Measurements from ENCODE around the gene SCLY.

SCLY gene

DNA sequence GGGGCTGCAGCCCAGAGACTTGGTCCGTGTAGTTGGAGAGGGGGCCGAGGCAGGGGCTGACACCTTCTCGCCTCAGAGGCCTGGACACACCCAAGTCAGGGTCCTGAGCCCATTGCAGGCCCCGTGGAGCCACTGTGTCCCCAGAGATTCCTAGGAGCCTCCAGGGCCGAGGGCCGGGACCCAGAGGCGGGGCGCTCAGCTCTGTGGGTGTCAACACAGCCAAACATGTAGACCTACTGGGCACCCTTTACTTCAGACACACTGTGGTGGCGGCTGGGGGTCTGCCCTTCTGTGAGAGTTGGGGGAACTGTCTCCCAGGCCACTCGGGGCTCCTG, 38.9 kb downstream of the SCLY start:
- WGBS, result 92% methylated on average over 10 of the region's 10 CpGs
- H3K9ac ChIP-seq (ENCODE audit: low read depth, low read length), result no peak overlapping the region
- H3K27ac ChIP-seq (ENCODE audit: low read depth, low read length), result no peak overlapping the region
- no peaks in the 10 kb centered on the region for H3K9me3 ChIP-seq (ENCODE audit: insufficient read depth, low read depth, low read length)
- peaks cover 12% of the 10 kb centered on the region for H3K4me1 ChIP-seq (ENCODE audit: insufficient read depth, low read length)
- H3K4me3 ChIP-seq (ENCODE audit: low read length), result no peak overlapping the region
- 0 out of 2 replicates have a peak, but pooled peaks cover 5% of the 10 kb centered on the region for H3K36me3 ChIP-seq (ENCODE audit: insufficient read depth, low read length)
- H3K27me3 ChIP-seq (ENCODE audit: insufficient read depth, low read length), result no peaks in the 10 kb centered on the region

DNA sequence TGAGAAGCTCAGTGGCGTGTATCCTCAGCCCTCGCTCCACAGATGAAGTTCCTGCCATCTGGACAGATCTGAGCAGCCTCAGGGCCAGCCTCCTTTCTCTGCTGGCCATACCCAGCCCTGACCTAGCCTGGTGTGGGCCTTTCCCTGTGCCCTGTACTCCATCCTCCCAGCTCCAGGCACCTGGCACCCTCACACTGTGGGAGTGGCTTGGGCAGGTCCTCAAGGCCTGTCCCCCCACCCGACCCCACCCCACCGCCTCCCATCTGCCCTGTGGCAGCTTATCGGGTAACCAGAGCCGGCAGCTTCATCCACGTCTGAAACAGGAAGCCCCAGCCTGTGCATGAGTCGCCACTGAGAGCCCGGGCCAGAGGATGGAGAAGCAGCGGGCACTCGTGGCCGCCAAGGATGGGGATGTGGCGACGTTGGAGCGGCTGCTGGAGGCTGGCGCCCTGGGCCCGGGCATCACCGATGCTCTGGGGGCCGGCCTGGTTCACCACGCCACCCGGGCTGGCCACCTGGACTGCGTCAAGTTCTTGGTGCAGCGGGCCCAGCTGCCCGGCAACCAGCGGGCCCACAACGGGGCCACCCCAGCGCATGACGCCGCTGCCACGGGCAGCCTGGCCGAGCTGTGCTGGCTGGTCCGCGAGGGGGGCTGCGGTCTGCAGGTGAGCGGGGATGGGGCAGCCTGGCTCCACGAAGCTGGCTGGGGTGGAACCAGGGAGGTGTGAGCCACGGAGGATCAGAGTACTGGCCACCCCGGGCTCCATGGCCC, 39.4 kb downstream of the SCLY start, which contains the start of gene ESPNL:
Gene ESPNL (plus strand): TSS at position 292 of the 772 bp plus-strand sequence. CDS start 80 bp downstream, at position 372.
- peaks cover 12% of the 10 kb centered on the region for H3K4me1 ChIP-seq (ENCODE audit: insufficient read depth, low read length)
- H3K4me3 ChIP-seq (ENCODE audit: low read length), result no peak within 1 kb of the TSS
- H3K27me3 ChIP-seq (ENCODE audit: insufficient read depth, low read length), result no peaks in the 10 kb centered on the region
- WGBS, result 93% methylated on average over 37 of the region's 38 CpGs
- no peaks in the 10 kb centered on the region for H3K9me3 ChIP-seq (ENCODE audit: insufficient read depth, low read depth, low read length)
- H3K27ac ChIP-seq (ENCODE audit: low read depth, low read length), result no peak within 1 kb of the TSS
- 0 out of 2 replicates have a peak, but pooled peaks cover 3% of the 10 kb centered on the region for H3K36me3 ChIP-seq (ENCODE audit: insufficient read depth, low read length)
- no peak within 1 kb of the TSS for H3K9ac ChIP-seq (ENCODE audit: low read depth, low read length)

DNA sequence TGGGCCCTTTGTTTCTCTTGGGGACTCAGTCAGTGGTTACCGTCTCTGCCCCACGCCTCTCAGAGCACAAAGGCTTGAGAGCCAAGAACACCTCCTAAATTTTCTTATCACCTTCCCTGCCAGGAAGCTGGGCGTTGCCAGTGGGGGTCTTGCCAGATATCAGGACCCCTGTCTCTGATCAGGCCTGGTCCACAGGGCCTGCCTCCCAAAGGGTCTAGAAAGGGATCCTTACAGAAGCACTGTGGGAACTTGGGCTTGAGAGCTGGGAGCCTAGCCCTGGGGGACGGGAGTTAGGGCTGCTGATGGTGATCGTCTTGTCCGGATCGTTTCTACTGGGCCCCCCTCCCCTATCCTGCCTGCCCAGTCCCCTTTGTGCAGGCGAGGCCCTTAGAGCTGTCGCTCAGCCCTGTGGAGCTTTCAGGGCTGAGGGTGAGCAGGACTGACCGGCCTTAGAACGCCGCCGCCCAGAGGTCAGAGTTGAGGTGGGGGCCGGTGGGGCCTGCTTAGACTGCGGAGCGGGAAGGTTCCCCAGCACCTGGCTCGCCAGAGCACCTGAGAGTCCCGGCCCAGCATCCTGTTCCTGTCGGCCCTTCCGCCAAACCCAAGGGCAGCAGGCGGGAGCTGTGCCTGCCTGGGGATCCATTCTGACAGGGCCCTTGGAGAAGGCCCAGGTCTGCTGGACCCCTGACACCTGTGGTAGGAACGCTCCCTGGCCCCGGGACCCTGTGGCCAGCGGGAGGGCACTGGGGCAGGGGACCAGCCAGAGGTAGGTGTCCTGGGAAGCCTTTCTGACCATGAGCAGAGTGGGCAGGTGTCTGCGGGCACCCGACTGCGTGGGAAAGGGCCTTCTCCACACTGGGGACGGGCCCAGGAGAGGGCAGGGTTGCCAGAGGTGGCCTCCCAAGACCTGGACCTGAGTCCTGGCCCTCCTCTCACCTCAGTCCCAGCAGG, 40.3 kb downstream of the SCLY start:
- no peaks in the 10 kb centered on the region for H3K27me3 ChIP-seq (ENCODE audit: insufficient read depth, low read length)
- no peak overlapping the region for H3K27ac ChIP-seq (ENCODE audit: low read depth, low read length)
- no peaks in the 10 kb centered on the region for H3K36me3 ChIP-seq (ENCODE audit: insufficient read depth, low read length)
- H3K9ac ChIP-seq (ENCODE audit: low read depth, low read length), result no peak overlapping the region
- no peaks in the 10 kb centered on the region for H3K9me3 ChIP-seq (ENCODE audit: insufficient read depth, low read depth, low read length)
- 92% methylated on average over 28 of the region's 28 CpGs for WGBS
- H3K4me3 ChIP-seq (ENCODE audit: low read length), result no peak overlapping the region
- H3K4me1 ChIP-seq (ENCODE audit: insufficient read depth, low read length), result peaks cover 12% of the 10 kb centered on the region

DNA sequence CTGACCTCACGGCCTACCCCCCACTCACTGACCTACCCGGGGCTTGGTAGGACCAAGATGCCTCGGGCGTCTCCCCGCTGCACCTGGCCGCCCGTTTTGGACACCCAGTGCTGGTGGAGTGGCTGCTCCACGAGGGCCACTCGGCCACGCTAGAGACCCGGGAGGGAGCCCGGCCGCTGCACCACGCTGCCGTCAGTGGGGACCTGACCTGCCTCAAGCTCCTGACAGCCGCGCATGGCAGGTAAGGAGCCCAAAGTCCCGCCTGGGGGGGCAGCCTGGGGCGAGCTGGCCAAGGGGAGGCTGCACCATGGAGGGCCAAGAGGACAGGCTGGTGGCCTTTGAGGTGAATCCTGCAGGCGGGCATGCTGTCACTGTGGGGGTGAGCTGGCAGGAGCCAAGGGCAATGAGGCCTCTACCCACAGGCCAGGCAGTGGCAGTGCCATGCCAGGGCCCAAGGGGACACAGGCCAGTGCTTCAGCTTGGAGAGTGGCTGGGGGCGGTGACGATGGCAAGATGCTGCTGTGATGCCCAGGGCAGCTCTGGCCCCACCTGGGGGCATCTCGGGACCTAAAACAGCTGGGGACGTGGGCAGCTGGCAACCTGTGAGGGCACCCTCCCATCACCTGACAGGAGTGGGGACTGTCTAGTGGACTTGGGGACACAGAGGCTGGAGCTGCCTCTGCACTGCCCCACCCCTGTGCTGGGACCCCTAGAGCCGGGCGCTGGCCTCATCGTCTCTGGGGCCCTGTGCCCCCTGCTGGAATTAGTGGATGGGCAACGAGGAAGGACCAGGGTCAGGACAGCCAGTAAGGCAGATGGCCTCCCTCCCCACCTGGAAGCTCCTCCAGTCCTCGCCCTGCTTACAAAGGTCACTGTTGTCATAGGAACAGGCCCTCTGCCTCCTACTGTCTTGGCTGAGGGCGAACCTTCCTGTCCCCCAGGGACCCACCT, 41.4 kb downstream of the SCLY start:
- Histone ChIP-seq H3K36me3 (ENCODE audit: insufficient read depth, low read length) (no peaks in the 10 kb centered on the region), H3K4me3 (ENCODE audit: low read length) (no peak overlapping the region), H3K27ac (ENCODE audit: low read depth, low read length) (no peak overlapping the region), H3K27me3 (ENCODE audit: insufficient read depth, low read length) (no peaks in the 10 kb centered on the region), H3K4me1 (ENCODE audit: insufficient read depth, low read length) (peaks cover 5% of the 10 kb centered on the region; the same call in 1 of the 2 replicates), H3K9me3 (ENCODE audit: insufficient read depth, low read depth, low read length) (no peaks in the 10 kb centered on the region), H3K9ac (ENCODE audit: low read depth, low read length) (no peak overlapping the region)
- WGBS, result 92% methylated on average over 30 of the region's 30 CpGs

DNA sequence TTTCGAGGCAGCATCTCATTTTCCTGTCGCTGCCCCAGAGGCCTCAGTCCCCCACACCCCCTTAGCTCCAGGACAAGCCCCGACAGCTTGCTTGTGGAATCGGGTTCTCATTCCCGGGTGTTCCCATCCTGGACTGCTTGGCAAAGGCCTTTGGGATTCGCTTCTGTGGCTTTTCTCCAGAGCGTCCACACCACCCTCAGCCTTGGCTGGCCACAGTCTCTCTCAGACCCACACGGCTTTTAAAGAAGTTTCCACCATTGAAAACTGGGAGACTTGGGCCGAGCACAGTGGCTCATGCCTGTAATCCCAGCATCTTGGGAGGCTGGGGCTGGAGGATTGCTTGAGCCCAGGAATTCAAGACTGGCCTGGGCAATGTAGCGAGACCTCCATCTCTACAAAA, 42.1 kb downstream of the SCLY start:
- H3K36me3 ChIP-seq (ENCODE audit: insufficient read depth, low read length), result no peaks in the 10 kb centered on the region
- H3K27me3 ChIP-seq (ENCODE audit: insufficient read depth, low read length), result no peaks in the 10 kb centered on the region
- no peaks in the 10 kb centered on the region for H3K9me3 ChIP-seq (ENCODE audit: insufficient read depth, low read depth, low read length)
- H3K4me1 ChIP-seq (ENCODE audit: insufficient read depth, low read length), result peaks cover 5% of the 10 kb centered on the region; the same call in 1 of the 2 replicates
- H3K9ac ChIP-seq (ENCODE audit: low read depth, low read length), result no peak overlapping the region
- H3K27ac ChIP-seq (ENCODE audit: low read depth, low read length), result no peak overlapping the region
- no peak overlapping the region for H3K4me3 ChIP-seq (ENCODE audit: low read length)
- 93% methylated on average over 10 of the region's 10 CpGs for WGBS

DNA sequence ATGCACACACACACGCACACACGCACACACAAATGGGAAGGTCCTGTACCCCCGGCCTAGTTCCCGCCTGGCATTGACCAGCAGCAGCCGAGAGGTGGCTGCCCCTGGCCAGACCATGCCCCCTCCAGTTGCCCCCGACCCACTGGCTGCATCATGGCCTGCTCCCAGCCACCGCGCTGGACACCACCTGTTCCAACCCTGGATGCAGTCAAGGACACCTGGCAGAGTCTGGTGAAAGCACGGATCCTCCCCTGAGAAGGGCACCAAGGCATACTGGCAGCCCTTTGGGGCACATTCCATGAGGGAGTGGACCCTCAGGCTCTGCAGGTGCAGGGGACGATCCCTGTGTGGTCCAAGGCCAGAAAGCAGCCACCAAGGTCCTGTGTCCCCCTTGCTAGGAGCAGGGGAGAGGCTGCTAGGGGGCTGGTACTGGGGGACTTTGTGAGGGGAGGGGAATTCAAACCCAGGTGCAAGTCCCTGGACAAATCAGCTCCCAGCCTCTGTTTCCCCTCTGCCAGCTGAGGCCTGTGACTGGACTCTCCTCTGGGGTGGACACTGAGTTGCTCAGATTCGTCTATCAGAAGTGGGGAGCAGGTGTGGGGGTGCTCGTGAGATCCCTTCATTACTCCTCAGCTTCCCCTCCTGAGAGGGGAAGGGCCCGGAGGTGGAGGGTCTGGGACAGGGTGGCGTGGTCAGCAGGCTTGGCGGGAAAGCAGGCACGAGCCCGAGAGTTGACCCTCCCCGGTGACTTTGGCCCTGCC, 42.8 kb downstream of the SCLY start:
- H3K36me3 ChIP-seq (ENCODE audit: insufficient read depth, low read length), result no peaks in the 10 kb centered on the region
- WGBS, result 92% methylated on average over 17 of the region's 18 CpGs

DNA sequence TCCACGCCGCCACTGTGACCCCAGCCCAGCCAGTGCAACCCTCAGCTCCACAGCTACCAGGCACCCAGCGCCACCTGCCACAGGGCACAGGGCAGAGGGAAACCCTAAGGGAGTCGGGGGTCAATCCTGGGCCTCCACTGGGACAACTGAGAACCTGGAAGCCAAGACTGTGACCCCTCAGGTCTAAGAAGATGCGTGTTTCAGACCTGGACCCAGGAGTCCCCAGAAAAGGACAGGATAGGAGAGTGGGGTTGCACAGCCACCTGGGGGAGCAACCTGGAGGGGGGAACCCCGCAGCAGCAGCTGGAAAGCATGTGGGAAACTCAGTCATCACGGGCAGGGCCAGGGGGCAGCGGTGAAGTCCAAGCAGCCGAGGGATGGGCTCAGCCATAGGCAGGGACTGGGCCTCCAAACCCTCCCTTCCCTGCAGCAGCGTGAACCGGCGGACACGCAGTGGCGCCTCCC, 43.5 kb downstream of the SCLY start:
- WGBS, result 89% methylated on average over 14 of the region's 14 CpGs

More for the DNA sequence above, 42.8 kb downstream of the SCLY start:
- Histone ChIP-seq H3K4me3 (ENCODE audit: low read length) (no peak overlapping the region), H3K27ac (ENCODE audit: low read depth, low read length) (no peak overlapping the region), H3K9me3 (ENCODE audit: insufficient read depth, low read depth, low read length) (no peaks in the 10 kb centered on the region), H3K27me3 (ENCODE audit: insufficient read depth, low read length) (no peaks in the 10 kb centered on the region), H3K4me1 (ENCODE audit: insufficient read depth, low read length) (peaks cover 8% of the 10 kb centered on the region; the same call in 1 of the 2 replicates), H3K9ac (ENCODE audit: low read depth, low read length) (no peak overlapping the region)

DNA sequence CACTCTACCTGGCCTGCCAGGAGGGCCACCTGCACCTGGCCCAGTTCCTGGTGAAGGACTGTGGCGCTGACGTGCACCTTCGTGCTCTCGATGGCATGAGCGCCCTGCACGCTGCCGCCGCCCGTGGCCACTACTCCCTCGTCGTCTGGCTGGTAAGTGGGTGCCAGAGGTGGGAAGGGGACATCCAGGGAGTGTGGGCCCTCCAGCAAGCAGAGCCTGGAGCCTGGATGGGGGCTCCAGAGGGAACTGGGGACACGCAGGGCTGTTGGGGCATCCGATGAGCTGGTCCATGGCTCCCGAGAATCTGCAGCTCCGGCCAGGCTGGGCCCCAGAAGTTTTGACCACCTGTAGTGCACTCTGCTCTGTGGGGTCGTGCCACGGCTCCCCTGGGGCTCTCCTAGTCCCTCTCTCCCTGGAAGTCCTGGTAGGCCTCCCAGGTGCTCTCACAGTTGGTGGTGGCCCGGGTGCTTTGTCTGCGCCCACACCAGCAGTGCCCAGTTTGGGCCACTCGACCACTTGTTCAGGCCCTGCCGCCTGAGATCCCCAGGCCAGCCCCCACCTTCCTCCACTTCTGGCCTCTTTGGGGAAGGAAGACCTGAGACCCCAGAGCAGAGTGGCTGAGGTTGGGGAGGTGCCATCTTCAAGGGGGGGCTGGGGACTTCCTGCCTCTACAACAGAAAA, 44.0 kb downstream of the SCLY start:
- Histone ChIP-seq H3K9me3 (ENCODE audit: insufficient read depth, low read depth, low read length) (no peaks in the 10 kb centered on the region), H3K9ac (ENCODE audit: low read depth, low read length) (no peak overlapping the region), H3K4me3 (ENCODE audit: low read length) (no peak overlapping the region), H3K36me3 (ENCODE audit: insufficient read depth, low read length) (no peaks in the 10 kb centered on the region), H3K27ac (ENCODE audit: low read depth, low read length) (no peak overlapping the region), H3K27me3 (ENCODE audit: insufficient read depth, low read length) (no peaks in the 10 kb centered on the region), H3K4me1 (ENCODE audit: insufficient read depth, low read length) (peaks cover 10% of the 10 kb centered on the region; the same call in 1 of the 2 replicates)
- WGBS, result 93% methylated on average over 21 of the region's 21 CpGs

More for the DNA sequence above, 43.5 kb downstream of the SCLY start:
- Histone ChIP-seq H3K4me1 (ENCODE audit: insufficient read depth, low read length) (peaks cover 10% of the 10 kb centered on the region; the same call in 1 of the 2 replicates), H3K36me3 (ENCODE audit: insufficient read depth, low read length) (no peaks in the 10 kb centered on the region), H3K9ac (ENCODE audit: low read depth, low read length) (no peak overlapping the region), H3K27ac (ENCODE audit: low read depth, low read length) (no peak overlapping the region), H3K27me3 (ENCODE audit: insufficient read depth, low read length) (no peaks in the 10 kb centered on the region), H3K9me3 (ENCODE audit: insufficient read depth, low read depth, low read length) (no peaks in the 10 kb centered on the region), H3K4me3 (ENCODE audit: low read length) (no peak overlapping the region)

DNA sequence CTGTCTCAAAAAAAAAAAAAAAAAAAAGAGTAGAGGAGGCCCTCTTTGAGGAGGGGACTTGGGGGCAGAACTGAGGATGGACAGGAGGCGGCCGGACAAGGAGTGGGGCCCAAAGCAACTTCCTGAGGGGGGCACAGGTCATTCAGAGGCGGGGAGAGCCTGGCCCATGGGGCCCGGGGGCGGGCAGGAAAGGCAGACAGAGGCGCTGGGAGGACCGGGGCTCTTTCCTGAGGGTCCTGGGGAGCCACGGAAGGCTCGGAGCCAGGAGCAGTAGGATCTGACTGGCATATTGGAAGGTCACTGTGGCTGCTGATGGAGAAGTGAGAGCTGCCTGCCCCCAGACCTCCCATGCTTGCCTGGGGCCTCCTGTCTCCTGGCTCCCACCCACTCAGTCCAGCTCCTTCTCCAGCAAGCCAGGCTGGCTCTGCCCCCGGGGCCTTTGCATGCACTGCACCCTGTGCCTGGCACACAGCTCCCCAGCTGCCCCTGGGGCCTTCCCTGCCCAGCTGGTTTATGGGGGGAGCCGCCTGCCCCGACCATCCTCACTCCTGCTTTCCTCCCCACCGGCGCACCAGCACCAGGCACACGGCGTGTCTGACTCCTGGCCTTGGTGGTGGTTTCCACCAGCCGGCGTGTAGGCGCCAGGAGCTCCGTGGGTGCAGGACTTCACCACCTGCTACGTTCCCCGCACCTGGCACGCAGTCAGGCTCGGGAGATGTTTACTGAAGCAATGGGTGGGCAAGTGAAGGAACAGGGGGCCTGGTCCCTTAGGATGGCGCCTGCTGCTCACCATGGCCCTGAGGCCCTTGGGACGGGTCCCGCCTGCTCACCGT, 44.9 kb downstream of the SCLY start:
- Histone ChIP-seq H3K4me3 (ENCODE audit: low read length) (no peak overlapping the region), H3K9me3 (ENCODE audit: insufficient read depth, low read depth, low read length) (no peaks in the 10 kb centered on the region), H3K4me1 (ENCODE audit: insufficient read depth, low read length) (peaks cover 10% of the 10 kb centered on the region; the same call in 1 of the 2 replicates), H3K27me3 (ENCODE audit: insufficient read depth, low read length) (no peaks in the 10 kb centered on the region), H3K36me3 (ENCODE audit: insufficient read depth, low read length) (no peaks in the 10 kb centered on the region), H3K27ac (ENCODE audit: low read depth, low read length) (no peak overlapping the region), H3K9ac (ENCODE audit: low read depth, low read length) (no peak overlapping the region)
- 94% methylated on average over 28 of the region's 28 CpGs for WGBS

All from HUES64 (cell line).